GM20431 (cell line): ENCODE data around the gene KDM4C.
"Not testable (repeated sequence)": the region's sequence is repeated elsewhere in the genome, so short reads cannot be mapped to it uniquely, and the experiment has no call there.

Experiments
- in situ Hi-C: fragments of 300-500 bp; cut with MseI, MboI; formaldehyde crosslinking; loops from one replicate; pipeline ENCODE4 v1.15.0; 2020; ENCODE audit warnings: low sequenced_read_pairs; ENCODE audit not compliant: unreplicated experiment

Gene KDM4C

GRCh38 chr9:7003861-7004260 lies 246.1 kb downstream of the KDM4C start:
- in situ Hi-C loops: no loop called here

- in situ Hi-C loops: no loop called here
Measured at GRCh38 chr9:7006417-7006816, 248.6 kb downstream of the KDM4C start.

GRCh38 chr9:7008411-7008810 lies 250.6 kb downstream of the KDM4C start:
- in situ Hi-C loops: no loop called here

GRCh38 chr9:7009065-7009464 lies 251.3 kb downstream of the KDM4C start:
- in situ Hi-C loops: no loop called here

GRCh38 chr9:7011395-7012067 lies 253.8 kb downstream of the KDM4C start:
- in situ Hi-C loops: no loop called here

- in situ Hi-C loops: no loop called here
Measured at GRCh38 chr9:7027996-7028395, 270.2 kb downstream of the KDM4C start.

- in situ Hi-C loops: no loop called here
Measured at GRCh38 chr9:7028591-7028990, 270.8 kb downstream of the KDM4C start.

- in situ Hi-C loops: not testable (repeated sequence)
Measured at GRCh38 chr9:7030943-7031342, 273.2 kb downstream of the KDM4C start.

GRCh38 chr9:7033076-7034045 lies 275.6 kb downstream of the KDM4C start:
- in situ Hi-C loops: no loop called here

- in situ Hi-C loops: no loop called here
Measured at GRCh38 chr9:7037176-7037575, 279.4 kb downstream of the KDM4C start.

- in situ Hi-C loops: no loop called here
Measured at GRCh38 chr9:7042124-7042523, 284.4 kb downstream of the KDM4C start.

- in situ Hi-C loops: no loop called here
Measured at GRCh38 chr9:7045361-7045760, 287.6 kb downstream of the KDM4C start.

GRCh38 chr9:7051711-7052110 lies 293.9 kb downstream of the KDM4C start:
- in situ Hi-C loops: no loop called here

GRCh38 chr9:7053903-7054302 lies 296.1 kb downstream of the KDM4C start:
- in situ Hi-C loops: no loop called here

- in situ Hi-C loops: no loop called here
Measured at GRCh38 chr9:7055171-7055903, 297.6 kb downstream of the KDM4C start.

- in situ Hi-C loops: no loop called here
Measured at GRCh38 chr9:7056254-7056653, 298.5 kb downstream of the KDM4C start.

- in situ Hi-C loops: no loop called here
Measured at GRCh38 chr9:7058473-7058872, 300.7 kb downstream of the KDM4C start.

- in situ Hi-C loops: no loop called here
Measured at GRCh38 chr9:7067169-7067568, 309.4 kb downstream of the KDM4C start.

GRCh38 chr9:7071916-7072315 lies 314.1 kb downstream of the KDM4C start:
- in situ Hi-C loops: no loop called here

- in situ Hi-C loops: no loop called here
Measured at GRCh38 chr9:7073706-7074105, 315.9 kb downstream of the KDM4C start.

GRCh38 chr9:7075154-7075553 lies 317.4 kb downstream of the KDM4C start:
- in situ Hi-C loops: no loop called here
